WERI-Rb-1 (cell line): ENCODE measurements around the gene MS4A1.

Source experiments
- DNase-seq: peaks from one replicate; pipeline ENCODE4 v3.0.0-alpha.2; 2020
- H3K27ac ChIP-seq: fragments of 250-450 bp; sonication (Bioruptor Pico); 2 replicates; pipeline ENCODE4 v1.5.1; 2020; ENCODE audit warnings: mild to moderate bottlenecking, moderate library complexity
- H3K27me3 ChIP-seq: fragments of 250-450 bp; sonication (Bioruptor Pico); 2 replicates; pipeline ENCODE4 v1.5.1; 2021; ENCODE audit warnings: mild to moderate bottlenecking, low read depth, moderate library complexity; ENCODE audit not compliant: insufficient read depth, severe bottlenecking
- H3K36me3 ChIP-seq: fragments of 250-450 bp; sonication (Bioruptor Pico); 2 replicates; pipeline ENCODE4 v1.5.1; 2020; ENCODE audit warnings: mild to moderate bottlenecking, moderate library complexity
- H3K4me3 ChIP-seq: 2 replicates; pipeline ENCODE4 v1.5.1; 2011; ENCODE audit warnings: low read depth, mild to moderate bottlenecking, control low read depth, low read length
- H3K9me3 ChIP-seq: fragments of 250-450 bp; sonication (Bioruptor Pico); 2 replicates; pipeline ENCODE4 v1.5.1; 2021; ENCODE audit warnings: mild to moderate bottlenecking, moderate library complexity; ENCODE audit not compliant: severe bottlenecking
- TF ChIP-seq, protein P1 (sequence below): IDR thresholded peaks from 2 replicates; pipeline ENCODE4 v1.5.1; 2011; ENCODE audit warnings: low read depth, mild to moderate bottlenecking, control low read depth, inconsistent platforms, low read length

MS4A1 gene

DNA sequence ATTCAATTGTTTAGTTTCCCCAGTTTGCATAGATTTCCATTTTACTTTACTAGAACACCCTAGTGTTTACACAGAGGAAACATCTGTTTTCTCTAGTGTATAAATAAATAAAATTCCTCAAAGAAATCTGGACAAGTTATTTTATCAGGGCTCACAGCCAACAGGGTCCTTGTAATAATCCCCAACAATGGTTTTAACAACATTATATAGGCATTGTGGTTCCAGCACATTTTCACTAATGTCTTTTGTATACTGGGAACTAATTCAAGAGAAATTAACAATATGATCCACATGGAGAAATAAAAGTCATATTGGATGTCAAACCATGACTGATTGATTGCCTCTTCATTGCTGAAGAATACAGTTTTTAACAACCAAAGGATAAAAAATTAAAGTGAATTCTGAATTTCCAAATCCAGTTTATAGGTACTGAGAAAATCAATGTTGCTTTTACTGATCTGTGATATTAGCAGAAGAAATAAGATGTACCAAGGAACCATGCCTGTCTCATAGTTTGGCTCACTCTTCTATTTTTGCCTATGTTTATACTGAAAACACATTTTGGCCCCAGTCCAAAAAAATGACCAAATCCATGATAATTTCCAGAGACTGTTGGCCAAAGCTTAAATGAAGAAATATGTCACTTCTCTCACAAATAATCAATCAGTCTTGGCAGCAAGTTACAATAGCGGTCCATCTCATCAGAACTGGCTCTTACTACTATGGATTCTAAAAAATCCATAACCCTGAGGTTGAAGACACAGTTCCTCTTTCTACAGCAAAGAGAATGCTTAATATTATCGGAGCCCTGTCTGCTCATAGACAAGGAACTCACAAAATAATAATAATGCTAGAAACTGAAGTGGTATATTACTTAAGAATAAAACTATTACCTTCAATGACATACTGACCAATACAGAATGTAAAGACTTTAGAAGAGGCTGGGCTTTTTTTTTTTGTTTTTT, 58.1 kb downstream of the MS4A1 start:
- no peaks in the 10 kb centered on the region for H3K9me3 ChIP-seq
- no peak overlapping the region for H3K4me3 ChIP-seq
- TF ChIP-seq, protein P1, sequence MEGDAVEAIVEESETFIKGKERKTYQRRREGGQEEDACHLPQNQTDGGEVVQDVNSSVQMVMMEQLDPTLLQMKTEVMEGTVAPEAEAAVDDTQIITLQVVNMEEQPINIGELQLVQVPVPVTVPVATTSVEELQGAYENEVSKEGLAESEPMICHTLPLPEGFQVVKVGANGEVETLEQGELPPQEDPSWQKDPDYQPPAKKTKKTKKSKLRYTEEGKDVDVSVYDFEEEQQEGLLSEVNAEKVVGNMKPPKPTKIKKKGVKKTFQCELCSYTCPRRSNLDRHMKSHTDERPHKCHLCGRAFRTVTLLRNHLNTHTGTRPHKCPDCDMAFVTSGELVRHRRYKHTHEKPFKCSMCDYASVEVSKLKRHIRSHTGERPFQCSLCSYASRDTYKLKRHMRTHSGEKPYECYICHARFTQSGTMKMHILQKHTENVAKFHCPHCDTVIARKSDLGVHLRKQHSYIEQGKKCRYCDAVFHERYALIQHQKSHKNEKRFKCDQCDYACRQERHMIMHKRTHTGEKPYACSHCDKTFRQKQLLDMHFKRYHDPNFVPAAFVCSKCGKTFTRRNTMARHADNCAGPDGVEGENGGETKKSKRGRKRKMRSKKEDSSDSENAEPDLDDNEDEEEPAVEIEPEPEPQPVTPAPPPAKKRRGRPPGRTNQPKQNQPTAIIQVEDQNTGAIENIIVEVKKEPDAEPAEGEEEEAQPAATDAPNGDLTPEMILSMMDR: no peak
- H3K27ac ChIP-seq: no peak overlapping the region
- no peaks in the 10 kb centered on the region for H3K27me3 ChIP-seq
- DNase-seq: no peak
- H3K36me3 ChIP-seq: no peaks in the 10 kb centered on the region

DNA sequence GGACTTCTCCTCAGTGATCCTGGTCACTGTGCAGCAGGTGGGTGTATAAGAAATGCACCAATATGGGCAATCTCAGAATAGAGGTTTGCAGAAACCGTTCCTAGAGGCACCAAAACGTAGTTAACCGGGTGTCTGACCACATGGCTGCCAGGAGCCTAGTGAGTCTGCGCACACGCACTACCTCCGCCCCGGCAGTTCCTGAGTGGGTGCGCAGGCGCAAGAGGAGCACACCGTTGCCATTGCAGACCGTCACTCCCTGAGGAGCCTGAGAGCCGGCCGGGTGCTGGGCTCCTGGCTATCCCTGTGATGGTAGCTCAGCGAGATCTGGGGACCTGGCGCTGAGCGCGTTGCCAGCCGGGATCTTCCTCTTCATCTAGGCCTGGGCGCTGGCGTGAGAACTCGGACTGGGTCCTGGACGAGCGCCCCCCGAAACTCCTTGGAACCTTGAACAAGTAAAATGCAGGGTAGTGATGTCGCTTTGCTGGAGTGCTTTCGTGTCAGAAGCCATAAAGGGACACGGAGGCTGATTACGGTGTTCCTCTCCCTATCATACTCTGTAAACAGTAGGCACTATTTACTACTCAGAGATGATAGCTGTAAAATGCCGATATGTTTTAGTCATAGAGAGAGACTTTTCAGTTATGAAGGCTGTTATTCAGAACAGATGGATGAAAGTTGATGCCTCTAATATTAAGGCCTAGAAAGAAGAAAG, 59.7 kb downstream of the MS4A1 start, which contains the start of gene MS4A13:
TSS of gene MS4A13 (plus strand) at position 249 of the 712 bp plus-strand sequence. CDS start 2,692 bp downstream, outside the sequence.
- H3K9me3 ChIP-seq: no peaks in the 10 kb centered on the region
- H3K4me3 ChIP-seq: no peak within 1 kb of the TSS
- H3K27me3 ChIP-seq: no peaks in the 10 kb centered on the region
- TF ChIP-seq, protein P1: no peak
- no peak for DNase-seq
- H3K27ac ChIP-seq: no peak within 1 kb of the TSS
- H3K36me3 ChIP-seq: no peaks in the 10 kb centered on the region
